Activated CD4-positive, alpha-beta T cell treated with anti-CD3 and anti-CD28 coated beads, Interleukin-2, amount 50 U/mL, for 24 hours (primary cell): ENCODE data around the gene BICC1.

Source experiments
- DNase-seq, 2 donors: peaks; one replicate each; pipeline ENCODE4 v3.0.0-alpha.2; 2020; ENCODE audit warnings: low read depth in 1 of 2, low spot score in 1 of 2

The BICC1 gene

DNA sequence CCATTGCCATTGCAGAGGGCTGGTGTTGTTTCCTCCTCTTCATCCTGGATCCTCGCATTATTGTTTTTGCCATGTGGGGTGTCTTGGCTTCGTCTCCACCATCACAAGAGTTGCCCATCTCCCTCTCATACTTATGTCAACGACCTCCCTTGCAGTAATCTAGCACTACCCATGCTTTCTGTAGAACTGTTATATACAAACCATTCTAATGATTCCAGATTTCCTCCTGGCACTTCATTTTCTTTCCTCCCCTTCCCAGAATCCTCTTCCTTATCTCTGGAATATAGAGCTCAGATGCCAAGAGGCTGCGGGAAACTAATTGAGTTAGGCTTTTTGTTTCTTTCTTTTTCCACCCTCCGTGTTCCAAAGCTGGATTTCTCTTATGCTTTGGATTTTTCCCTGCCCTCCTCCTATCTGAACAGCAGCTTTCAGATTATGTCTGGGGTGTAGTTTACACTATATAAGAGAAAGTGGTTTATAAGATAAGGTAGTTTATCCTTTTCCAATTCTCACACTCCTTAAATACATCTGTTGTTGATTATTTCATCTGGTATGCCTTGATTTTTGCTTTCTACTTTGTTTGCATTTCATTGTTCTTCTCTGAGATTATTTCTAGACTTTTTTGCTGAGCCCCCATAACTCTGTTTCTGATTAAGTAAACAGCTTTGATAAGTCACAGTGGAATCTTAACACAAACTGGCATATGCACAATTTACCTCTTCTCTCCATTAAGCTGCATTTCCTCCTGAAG, 264.1 kb downstream of the BICC1 start:
- DNase-seq: no peak

DNA sequence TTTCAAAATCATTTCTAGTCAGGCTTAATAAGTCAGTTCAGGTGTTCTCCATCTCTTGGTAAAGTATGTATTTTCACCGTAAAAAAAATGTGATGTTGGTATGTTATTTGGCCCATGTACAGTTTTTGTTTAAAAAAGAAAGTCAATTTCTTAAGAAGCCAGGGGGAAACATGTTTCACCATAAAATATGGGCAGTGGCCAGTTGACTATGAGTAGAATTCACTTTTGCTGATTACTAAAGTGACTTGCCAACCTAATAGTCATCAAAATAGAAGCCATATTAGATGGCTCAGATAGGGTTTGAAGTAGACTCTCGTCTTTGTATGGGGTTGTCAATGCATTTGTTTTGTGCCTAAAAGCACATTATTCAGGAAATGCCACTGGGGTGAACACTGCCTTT, 266.3 kb downstream of the BICC1 start:
- DNase-seq: no peak

DNA sequence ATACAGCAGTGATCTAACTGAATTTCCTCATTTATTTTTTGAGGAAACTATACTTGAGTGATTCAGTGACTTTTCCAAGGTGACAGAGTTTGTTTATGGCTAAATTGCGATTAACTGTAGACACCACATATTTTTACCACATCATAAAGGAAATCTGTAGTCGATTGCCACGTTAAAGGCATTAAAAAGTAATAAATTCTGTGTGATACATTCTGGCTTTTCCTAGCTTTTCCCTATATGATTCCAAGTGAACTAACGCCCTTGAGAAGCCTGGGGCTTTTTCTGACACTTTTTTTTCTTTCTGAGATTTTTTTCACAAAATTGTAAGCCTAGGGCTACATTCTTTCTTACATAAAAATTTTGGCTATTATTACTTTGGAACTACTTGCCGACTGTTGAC, 266.9 kb downstream of the BICC1 start:
- no peak for DNase-seq

DNA sequence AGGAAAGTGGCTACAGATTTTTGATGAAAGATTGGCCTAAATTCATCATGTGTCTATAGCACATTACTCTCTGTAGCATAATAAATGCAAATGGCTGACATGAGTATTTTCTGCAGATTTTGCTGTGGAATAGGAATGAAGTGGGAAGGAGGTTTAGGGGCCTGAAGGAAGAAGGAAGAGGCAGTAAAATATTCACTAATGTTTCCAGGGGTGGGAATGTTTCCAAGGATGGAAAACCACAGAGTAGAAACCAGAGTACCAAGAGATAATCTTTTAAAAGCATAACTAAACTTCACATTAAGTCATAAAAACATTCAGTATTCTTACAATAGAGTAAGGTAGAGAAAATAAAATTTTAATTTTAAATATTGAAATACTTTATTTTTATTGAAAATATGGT, 267.8 kb downstream of the BICC1 start:
- no peak for DNase-seq

DNA sequence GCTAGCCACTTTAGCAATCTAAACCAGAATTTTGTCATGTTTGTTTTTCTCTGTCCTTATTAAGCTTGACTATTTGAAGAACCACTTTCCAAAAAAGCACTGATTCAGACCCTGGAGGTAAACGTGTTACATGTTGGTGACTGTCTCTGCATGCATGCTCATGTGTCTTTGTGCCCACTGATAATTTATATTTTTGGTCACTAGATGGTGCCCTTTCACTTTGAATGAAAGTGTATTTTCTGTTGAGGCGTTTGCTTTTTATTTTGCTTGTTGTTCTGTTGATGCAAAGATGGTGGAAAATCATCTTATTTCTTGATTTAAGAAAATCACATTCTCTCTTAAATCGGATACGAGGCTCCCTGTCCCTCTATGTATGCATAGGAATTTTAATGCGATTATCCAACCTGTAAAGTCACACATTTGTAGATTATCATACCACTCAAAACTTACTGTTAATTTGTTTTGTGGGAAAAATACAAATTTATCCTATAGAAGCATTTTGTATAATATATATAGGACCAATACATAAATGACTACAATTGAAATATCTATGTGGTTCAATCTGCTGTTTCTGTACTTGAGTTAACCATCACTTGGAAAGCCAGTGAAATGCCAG, 269.3 kb downstream of the BICC1 start:
- DNase-seq: no peak

DNA sequence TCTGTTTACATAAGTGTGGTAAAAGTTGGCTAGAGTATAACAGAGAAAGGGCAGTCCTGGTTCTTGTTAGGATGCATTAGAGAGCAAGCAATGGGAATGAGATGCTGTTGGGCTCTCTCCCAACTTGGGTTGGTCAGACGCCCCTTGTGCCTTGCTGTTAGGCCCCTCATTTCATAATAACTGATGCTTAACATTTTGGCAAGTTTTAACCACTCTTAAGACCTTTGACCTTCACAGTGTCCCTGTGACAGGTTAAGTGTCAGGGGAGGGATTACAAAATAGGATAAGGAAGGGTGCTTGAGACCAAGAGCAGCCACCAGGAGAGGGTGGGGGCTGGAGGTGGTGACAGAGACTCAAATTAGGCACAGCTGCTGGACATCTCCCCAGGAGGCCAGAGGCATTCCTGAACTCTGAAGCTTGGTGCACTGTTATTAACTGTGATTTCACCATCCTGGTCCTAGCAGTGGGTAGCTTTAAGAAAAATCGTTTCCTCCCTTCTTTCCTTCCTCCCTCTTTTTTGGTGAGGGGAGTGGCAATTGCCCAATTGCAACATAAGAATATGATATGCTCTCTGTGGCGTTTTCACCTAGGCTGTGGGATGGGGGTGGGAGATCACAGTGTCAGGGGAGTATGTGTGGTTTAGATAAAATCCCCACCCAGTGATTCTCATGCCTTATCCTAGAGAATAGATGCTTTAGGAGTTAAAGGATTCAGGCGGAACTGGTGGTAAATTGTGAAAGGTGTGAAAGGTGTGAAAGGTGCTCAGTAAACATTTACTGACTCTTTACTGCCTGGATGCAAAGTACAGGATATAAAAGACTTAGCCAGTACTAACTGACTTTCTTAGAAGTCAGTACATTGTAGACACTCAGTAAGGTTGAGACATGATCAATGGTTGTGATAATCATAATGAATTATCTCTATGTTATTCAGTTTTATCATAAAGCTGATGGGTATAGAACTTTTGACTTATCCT, 270.5 kb downstream of the BICC1 start:
- DNase-seq: no peak

DNA sequence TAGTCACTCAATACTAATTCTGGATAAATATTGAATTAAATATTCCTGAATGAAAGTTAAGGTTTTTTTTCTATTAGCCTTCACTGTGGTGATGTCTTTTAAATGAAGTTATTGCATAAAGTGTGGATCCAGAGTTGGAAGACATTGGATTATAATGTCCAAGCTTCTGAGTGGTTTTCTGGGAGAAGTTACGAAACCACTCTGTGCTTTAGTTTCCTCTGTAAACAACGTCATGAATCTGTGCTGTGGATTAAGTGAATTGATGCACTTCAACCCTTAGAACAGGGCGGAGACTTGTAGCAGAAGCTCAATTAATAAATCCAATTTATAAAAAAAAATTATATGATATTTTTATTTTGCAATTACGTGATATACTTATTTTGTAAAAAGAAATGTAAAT, 271.7 kb downstream of the BICC1 start:
- no peak for DNase-seq

DNA sequence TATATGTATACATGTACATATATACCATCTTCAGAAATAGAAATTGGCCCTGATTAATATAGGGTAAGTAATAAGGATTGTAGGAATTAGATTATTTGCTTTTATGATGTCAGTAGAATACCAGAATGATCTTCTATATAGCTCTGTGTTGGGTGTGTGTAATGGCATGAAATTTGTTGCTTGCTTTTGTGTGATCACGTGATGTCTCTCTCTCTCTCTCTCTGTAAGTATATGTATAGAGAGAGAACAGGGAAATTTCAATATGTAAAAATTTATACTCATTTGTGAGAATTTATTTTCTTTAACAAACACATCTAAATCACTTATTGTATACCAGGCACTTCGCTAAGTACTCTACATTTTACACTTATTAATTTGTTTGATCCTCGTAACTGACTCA, 272.7 kb downstream of the BICC1 start:
- no peak for DNase-seq

DNA sequence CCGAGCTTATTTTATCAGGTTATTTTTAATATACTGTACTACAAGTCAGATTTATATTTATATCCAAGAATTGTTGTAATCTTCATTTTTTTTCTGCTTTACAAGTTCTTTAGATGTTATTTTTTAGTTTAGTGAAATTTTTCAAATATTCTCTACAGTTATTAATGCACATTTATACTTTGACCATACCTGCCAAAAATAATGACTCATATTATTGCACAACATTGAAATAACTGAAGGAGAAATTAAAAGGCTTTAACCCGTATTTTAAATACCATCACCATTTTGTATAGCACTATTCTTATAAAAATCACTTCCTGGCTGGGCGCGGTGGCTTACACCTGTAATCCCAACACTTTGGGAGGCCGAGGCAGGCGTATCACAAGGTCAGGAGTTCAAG, 278.5 kb downstream of the BICC1 start:
- no peak for DNase-seq

DNA sequence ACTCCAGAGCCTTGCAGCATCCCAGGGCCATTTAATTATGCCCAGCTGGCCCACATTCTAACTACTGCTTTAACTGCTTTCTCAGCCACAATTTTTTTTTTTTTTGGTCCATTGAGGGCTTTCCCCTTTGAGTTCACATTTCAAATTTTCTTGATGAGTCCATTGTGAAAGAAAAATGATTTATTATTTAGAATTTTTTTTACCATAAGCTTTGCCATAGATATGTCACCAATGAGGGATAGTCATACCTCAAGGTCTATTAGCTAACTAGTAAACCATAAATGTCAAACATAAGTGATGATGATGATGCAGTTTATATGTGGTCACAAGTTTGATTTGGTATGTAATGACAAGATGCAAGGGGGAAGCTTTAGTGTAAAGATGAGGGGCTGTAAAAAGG, 282.9 kb downstream of the BICC1 start:
- no peak for DNase-seq

DNA sequence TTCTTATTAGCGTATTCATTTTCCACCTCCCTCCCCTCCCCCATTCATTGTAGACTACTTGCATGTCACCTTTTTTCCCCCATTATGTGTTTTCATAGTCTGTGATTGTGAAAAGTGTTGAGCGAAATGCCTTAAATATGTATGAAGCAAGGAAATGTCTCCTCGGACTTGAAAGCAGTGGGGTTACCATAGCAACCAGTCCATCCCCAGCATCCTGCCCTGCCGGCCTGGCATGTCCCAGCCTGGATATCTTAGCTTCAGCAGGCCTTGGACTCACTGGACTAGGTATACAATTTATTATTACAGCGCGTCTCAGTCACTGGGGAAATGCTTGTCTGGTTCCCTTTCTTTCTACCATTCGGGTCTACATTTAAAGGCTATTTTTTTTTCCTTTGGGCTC, 283.6 kb downstream of the BICC1 start:
- no peak for DNase-seq

DNA sequence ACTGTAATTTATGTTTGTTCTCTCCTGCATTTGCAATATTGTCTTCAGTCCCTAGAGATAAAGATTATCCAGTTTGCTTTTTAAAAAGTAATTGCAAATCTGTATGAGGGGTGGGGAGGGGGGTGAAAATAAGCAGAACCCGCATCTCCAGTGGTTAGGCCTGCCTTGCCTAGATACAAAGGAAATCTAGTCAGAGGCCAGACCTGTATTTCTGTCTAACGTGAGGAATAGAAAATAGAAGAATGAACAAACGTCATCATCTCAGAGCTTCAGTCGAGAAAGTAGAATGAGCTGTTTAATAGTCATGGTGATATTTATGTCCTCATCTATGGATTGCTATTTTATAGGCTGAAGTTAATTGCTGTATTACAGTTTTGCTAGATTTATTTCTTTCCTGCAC, 284.2 kb downstream of the BICC1 start:
- DNase-seq: no peak

DNA sequence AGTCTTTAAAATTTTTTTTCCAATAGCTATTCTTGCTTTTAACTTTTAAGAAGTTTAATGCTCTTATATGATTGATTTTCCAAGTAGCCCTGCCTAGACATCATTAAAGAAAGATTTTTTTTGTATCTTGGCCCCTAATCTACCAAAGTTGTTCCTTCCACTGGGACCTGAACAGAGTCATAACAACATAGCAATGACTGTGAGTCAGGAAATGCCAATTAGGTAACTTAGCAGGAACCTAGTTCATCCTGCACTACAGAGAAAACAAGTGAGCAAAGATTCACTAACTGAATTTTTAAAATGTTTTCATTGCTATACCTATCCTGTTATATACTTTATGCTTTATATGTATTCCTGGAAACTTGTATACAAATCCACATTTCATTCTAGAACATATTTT, 284.7 kb downstream of the BICC1 start:
- DNase-seq: no peak

DNA sequence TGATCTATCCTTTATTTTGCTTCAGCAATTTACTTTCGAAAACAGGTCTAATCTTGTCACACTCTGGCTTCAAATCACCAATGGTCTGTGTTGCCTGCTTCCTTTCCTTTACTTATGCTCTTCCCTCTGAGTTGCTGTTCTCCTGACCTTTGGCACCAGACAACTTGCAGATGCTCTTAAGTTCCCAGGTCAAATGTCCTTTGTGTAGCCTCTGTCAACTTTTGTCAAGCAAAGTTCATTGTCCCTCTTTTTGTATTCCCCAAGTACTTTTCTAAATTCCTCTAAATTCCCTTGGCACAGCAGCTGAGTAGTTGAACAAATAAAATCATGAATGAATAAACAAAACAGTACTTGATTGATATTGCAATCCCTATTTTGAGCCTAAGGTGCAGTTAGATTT, 289.4 kb downstream of the BICC1 start:
- no peak for DNase-seq

DNA sequence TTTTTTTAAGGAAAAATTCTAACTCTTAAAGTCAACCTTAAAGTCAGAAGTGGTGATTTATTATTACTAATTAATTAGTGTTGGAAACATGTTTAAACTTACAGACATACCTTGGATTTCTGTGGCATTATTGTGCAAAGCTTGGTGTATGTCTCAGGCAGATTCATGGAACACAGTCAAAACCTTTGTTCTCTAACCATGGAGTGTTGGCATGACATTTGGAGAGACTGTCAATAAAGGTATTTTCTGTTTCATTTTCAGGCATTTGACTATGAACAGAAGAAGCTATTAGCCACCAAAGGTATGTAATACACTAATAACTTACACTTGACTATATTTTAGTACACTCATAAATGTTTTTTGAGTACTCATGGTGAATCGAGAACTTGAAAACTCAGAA, 293.7 kb downstream of the BICC1 start:
- no peak for DNase-seq

DNA sequence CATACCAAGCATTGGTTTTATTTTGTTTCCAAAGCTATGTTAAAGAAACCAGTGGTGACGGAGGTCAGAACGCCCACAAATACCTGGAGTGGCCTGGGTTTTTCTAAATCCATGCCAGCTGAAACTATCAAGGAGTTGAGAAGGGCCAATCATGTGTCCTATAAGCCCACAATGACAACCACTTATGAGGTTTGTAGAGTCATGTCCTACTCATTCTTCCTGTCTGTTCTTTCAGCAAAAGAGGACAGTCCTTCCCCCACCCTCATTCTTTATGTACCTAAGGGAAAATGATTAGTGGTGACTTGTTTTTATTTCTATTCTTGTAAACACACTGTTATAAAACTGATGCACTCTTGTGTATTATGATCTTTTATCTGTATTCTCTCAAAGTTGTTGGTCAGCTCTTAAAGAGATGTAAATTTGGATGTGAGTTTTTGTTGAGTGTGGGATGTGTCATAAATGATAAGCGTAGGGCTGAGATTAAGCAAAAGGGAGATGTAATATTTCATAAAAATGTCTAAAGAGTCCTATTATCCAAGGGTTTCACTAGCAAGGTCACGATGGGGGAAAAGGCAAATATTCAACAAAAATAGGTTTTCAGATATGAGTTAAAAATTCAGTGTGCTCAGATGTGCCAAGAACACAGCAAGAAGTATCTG, 294.4 kb downstream of the BICC1 start:
- DNase-seq: no peak

DNA sequence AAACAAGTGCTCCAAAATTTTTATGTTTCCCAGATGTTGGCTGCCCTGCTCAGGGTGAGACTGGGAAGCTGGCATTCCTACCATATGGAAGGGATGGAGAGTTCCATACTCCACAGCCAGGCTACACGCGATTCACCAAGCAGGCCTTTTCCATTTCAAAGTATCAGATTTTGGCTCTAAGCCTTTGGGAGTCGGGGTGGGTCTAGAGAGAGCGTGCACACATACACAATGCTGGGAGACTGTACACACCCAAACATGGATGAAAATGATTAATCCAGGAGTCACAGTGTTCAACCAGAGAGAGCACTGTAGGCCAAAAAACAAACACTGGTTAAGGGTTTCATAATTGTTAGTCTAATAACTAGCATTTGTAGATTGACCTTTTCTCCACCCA, 295.0 kb downstream of the BICC1 start:
- no peak for DNase-seq

DNA sequence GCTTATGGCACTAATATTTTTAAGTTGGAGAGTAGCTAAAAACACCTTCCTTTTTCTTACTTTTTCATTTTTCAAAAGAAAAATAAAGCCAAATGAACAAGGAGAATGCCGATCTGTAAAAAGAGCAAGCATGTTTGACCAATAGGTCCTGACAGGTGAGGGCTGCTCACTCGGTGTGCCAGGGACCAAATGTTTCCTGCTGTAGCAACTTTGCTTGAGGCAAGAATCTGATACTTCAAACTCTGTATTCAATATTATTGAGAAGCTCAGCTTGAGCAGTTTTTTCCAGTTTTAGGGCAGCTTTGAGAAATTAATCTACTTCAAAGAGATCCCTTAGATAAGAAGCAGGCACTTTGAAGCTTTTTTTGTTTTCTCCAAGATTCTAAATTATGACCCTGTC, 298.1 kb downstream of the BICC1 start:
- no peak for DNase-seq

DNA sequence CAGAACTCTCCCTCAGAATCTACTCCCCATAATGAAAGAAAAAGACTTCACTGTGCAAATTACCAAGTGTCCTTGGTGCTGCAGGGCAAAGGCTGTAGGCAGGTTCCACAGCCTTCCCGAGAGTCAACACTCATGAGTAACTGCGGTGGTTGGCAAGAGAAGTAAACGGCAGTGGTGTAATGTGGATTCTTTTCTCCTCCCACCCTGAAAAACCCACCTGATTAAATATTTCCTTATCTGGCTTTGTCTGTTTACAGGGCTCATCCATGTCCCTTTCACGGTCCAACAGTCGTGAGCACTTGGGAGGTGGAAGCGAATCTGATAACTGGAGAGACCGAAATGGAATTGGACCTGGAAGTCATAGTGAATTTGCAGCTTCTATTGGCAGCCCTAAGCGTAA, 300.9 kb downstream of the BICC1 start:
- DNase-seq: no peak

DNA sequence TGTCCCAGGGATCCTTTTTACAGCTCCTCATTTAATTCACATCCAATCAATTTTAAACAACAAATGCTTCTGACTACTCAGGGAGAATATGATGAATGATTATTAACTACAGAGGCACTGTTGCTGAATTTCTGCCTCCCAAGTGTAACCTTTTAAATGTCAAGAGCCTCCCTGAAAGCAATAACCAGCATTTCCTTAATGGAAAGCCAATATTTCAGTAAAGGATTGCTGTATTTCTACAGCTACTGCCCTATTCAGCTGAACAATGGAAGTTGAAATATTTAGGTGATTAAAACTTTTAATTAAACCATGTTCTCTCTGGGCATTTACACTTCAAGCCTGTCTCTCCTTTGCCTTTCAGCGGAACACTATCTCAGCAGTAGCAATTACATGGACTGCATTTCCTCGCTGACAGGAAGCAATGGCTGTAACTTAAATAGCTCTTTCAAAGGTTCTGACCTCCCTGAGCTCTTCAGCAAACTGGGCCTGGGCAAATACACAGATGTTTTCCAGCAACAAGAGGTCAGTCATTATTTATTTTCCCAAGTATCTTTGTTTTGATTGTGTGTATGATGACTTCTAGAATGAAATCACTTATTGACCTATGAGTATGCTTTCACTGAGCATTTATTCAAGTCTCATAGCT, 304.7 kb downstream of the BICC1 start:
- no peak for DNase-seq

DNA sequence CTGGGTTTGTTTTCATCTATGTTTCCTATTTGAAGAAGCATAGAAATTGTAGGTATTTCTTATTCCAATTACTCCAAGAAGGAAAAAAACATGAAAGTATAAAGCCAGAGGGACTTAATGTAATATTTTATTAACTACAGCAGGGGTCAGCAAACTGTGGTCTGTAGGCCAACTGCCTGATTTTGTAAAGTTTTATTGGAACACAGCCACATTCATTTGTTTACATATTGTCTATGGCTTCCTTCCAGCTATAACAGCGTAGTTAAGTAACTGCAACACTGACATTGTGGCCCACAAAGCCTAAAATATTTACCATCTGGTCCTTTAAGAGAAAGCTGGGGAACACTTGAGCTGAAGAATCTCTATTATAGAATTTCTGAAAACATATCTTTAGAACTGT, 306.2 kb downstream of the BICC1 start:
- DNase-seq: no peak
